Loucy (cell line): ENCODE results near the gene TGFBR3.

Source experiments
- H2AFZ ChIP-seq: fragments of 200-600 bp; sonication (generic); 2 replicates; pipeline ENCODE4 v1.6.0; 2016; ENCODE audit warnings: antibody characterized with exemption, mild to moderate bottlenecking, low read length, moderate library complexity
- H3F3A ChIP-seq: fragments of 200-600 bp; 2 replicates; pipeline ENCODE4 v1.6.0; 2016; ENCODE audit warnings: antibody characterized with exemption, low read depth, mild to moderate bottlenecking
- H3K27me3 ChIP-seq: fragments of 200-600 bp; sonication (generic); 2 replicates; pipeline ENCODE4 v1.6.1; 2014; ENCODE audit warnings: low read length, mild to moderate bottlenecking; ENCODE audit not compliant: insufficient read depth, poor library complexity, severe bottlenecking
- H3K36me3 ChIP-seq: fragments of 200-600 bp; sonication (generic); 2 replicates; pipeline ENCODE4 v1.6.1; 2016; ENCODE audit warnings: low read length; ENCODE audit not compliant: insufficient read depth
- H3K4me1 ChIP-seq: fragments of 200-600 bp; sonication (generic); 2 replicates; pipeline ENCODE4 v1.5.1; 2014; ENCODE audit warnings: low read length, mild to moderate bottlenecking; ENCODE audit not compliant: insufficient read depth, poor library complexity, severe bottlenecking
- H3K4me2 ChIP-seq: fragments of 200-600 bp; sonication (generic); 2 replicates; pipeline ENCODE4 v1.6.0; 2014; ENCODE audit warnings: antibody characterized with exemption, low read length, low read depth, mild to moderate bottlenecking; ENCODE audit not compliant: poor library complexity, severe bottlenecking
- H3K4me3 ChIP-seq: fragments of 200-600 bp; sonication (generic); 2 replicates; pipeline ENCODE4 v1.5.1; 2014; ENCODE audit warnings: low read length, mild to moderate bottlenecking, mixed read lengths; ENCODE audit not compliant: poor library complexity, severe bottlenecking
- H3K79me2 ChIP-seq: fragments of 200-600 bp; sonication (generic); 2 replicates; pipeline ENCODE4 v1.6.1; 2014; ENCODE audit warnings: low read length; ENCODE audit not compliant: insufficient read depth
- H3K9ac ChIP-seq: fragments of 200-600 bp; sonication (generic); 2 replicates; pipeline ENCODE4 v1.6.0; 2014; ENCODE audit warnings: mild to moderate bottlenecking, low read depth, low read length, moderate library complexity; ENCODE audit not compliant: poor library complexity, severe bottlenecking
- H3K9me2 ChIP-seq: fragments of 200-600 bp; sonication (generic); replicated peaks from 2 replicates; pipeline ENCODE4 v1.6.1; 2016; ENCODE audit warnings: low read depth, low read length, mixed read lengths
- H3K9me3 ChIP-seq: fragments of 200-600 bp; sonication (generic); 2 replicates; pipeline ENCODE4 v1.6.1; 2014; ENCODE audit warnings: mild to moderate bottlenecking, antibody characterized with exemption, low read length, low read depth; ENCODE audit not compliant: insufficient read depth
- H4K20me1 ChIP-seq: fragments of 200-600 bp; sonication (generic); 2 replicates; pipeline ENCODE4 v1.6.0; 2014; ENCODE audit warnings: antibody characterized with exemption, low read length, mild to moderate bottlenecking; ENCODE audit not compliant: insufficient read depth, poor library complexity, severe bottlenecking
- CTCF ChIP-seq: fragments of 200-600 bp; sonication (generic); conservative IDR thresholded peaks from 2 replicates; pipeline ENCODE4 v1.5.1; 2014; ENCODE audit warnings: mild to moderate bottlenecking, antibody characterized with exemption, low read length
- EZH2phosphoT487 ChIP-seq: fragments of 200-600 bp; IDR thresholded peaks from 2 replicates; pipeline ENCODE4 v1.6.1; 2018; ENCODE audit warnings: antibody characterized with exemption, mild to moderate bottlenecking, moderate library complexity, borderline replicate concordance

The TGFBR3 gene

GRCh38 chr1:91795591-91796389 lies 90.2 kb downstream of the TGFBR3 start:
- no peaks in the 10 kb centered on the region for H3K27me3 ChIP-seq
- TF ChIP-seq CTCF (no peak), EZH2phosphoT487 (no peak)
- H3K9ac ChIP-seq = no peak overlapping the region
- H3K4me2 ChIP-seq = no peak overlapping the region
- H3K4me3 ChIP-seq = no peak overlapping the region
- no peaks in the 10 kb centered on the region for H3K9me3 ChIP-seq
- H2AFZ ChIP-seq = no peak overlapping the region
- H4K20me1 ChIP-seq = no peaks in the 10 kb centered on the region
- H3K9me2 ChIP-seq = no peaks in the 10 kb centered on the region
- H3K4me1 ChIP-seq = peaks cover 19% of the 10 kb centered on the region
- H3F3A ChIP-seq = no peaks in the 10 kb centered on the region
- no peaks in the 10 kb centered on the region for H3K79me2 ChIP-seq
- no peaks in the 10 kb centered on the region for H3K36me3 ChIP-seq

GRCh38 chr1:91793877-91794276 lies 92.1 kb downstream of the TGFBR3 start:
- no peaks in the 10 kb centered on the region for H3K79me2 ChIP-seq
- H3K4me2 ChIP-seq = no peak overlapping the region
- no peaks in the 10 kb centered on the region for H3F3A ChIP-seq
- peaks cover 31% of the 10 kb centered on the region for H3K4me1 ChIP-seq
- no peak overlapping the region for H3K9ac ChIP-seq
- H4K20me1 ChIP-seq = no peaks in the 10 kb centered on the region
- no peaks in the 10 kb centered on the region for H3K27me3 ChIP-seq
- H2AFZ ChIP-seq = no peak overlapping the region
- H3K9me3 ChIP-seq = no peaks in the 10 kb centered on the region
- no peak overlapping the region for H3K4me3 ChIP-seq
- no peaks in the 10 kb centered on the region for H3K9me2 ChIP-seq
- TF ChIP-seq EZH2phosphoT487 (no peak), CTCF (no peak)
- no peaks in the 10 kb centered on the region for H3K36me3 ChIP-seq

GRCh38 chr1:91793189-91793588 lies 92.8 kb downstream of the TGFBR3 start:
- Histone ChIP-seq H3K36me3 (no peaks in the 10 kb centered on the region), H3K4me3 (no peak overlapping the region), H4K20me1 (no peaks in the 10 kb centered on the region), H2AFZ (no peak overlapping the region), H3K27me3 (no peaks in the 10 kb centered on the region), H3K9me2 (no peaks in the 10 kb centered on the region), H3F3A (no peaks in the 10 kb centered on the region), H3K4me1 (peaks cover 31% of the 10 kb centered on the region), H3K79me2 (no peaks in the 10 kb centered on the region), H3K9me3 (no peaks in the 10 kb centered on the region), H3K9ac (no peak overlapping the region), H3K4me2 (no peak overlapping the region)
- TF ChIP-seq EZH2phosphoT487 (no peak), CTCF (no peak)
